C4-2B (cell line): Measurements from ENCODE around the gene BLNK.

Experiments
- H3K27ac ChIP-seq: fragments of 450-650 bp; 2 replicates; pipeline ENCODE4 v1.5.1; 2017
- CTCF ChIP-seq: fragments of 450-650 bp; conservative IDR thresholded peaks from 2 replicates; pipeline ENCODE4 v1.5.1; 2017; ENCODE audit warnings: mild to moderate bottlenecking
- ZFX ChIP-seq: fragments of 450-650 bp; IDR thresholded peaks from 2 replicates; pipeline ENCODE4 v1.6.1; 2017

Gene BLNK

GRCh38 chr10:96250349-96250748, 21.0 kb downstream of the BLNK start:
- TF ChIP-seq ZFX (no peak), CTCF (no peak)
- no peak overlapping the region for H3K27ac ChIP-seq

- no peak for TF ChIP-seq ZFX
- TF ChIP-seq CTCF, result no peak
- no peak overlapping the region for H3K27ac ChIP-seq
These were observed 22.1 kb downstream of the BLNK start for GRCh38 chr10:96249264-96249663.

GRCh38 chr10:96244354-96244753, 27.0 kb downstream of the BLNK start:
- no peak overlapping the region for H3K27ac ChIP-seq
- TF ChIP-seq CTCF (no peak), ZFX (no peak)

GRCh38 chr10:96243296-96243695, 28.1 kb downstream of the BLNK start:
- no peak for TF ChIP-seq ZFX
- no peak for TF ChIP-seq CTCF
- H3K27ac ChIP-seq, result no peak overlapping the region

- no peak for TF ChIP-seq ZFX
- TF ChIP-seq CTCF, result no peak
- H3K27ac ChIP-seq, result no peak overlapping the region
These were observed 28.5 kb downstream of the BLNK start for GRCh38 chr10:96242822-96243221.

GRCh38 chr10:96238646-96239623, 32.4 kb downstream of the BLNK start:
- TF ChIP-seq ZFX, result no peak
- no peak for TF ChIP-seq CTCF
- no peak overlapping the region for H3K27ac ChIP-seq

GRCh38 chr10:96236876-96237275, 34.5 kb downstream of the BLNK start:
- no peak overlapping the region for H3K27ac ChIP-seq

More at GRCh38 chr10:96236876-96237275, 34.5 kb downstream of the BLNK start:
- no peak for TF ChIP-seq CTCF
- no peak for TF ChIP-seq ZFX
